Epidermal melanocyte (primary cell): ENCODE results near the gene PFKFB4.
"Not testable (repeated sequence)": the region's sequence is repeated elsewhere in the genome, so short reads cannot be mapped to it uniquely, and the experiment has no call there.

Experiments used
- DNase-seq: peaks from one replicate; pipeline ENCODE4 v3.0.0; 2011; ENCODE audit warnings: low spot score; ENCODE audit not compliant: insufficient read length

PFKFB4 gene

DNA sequence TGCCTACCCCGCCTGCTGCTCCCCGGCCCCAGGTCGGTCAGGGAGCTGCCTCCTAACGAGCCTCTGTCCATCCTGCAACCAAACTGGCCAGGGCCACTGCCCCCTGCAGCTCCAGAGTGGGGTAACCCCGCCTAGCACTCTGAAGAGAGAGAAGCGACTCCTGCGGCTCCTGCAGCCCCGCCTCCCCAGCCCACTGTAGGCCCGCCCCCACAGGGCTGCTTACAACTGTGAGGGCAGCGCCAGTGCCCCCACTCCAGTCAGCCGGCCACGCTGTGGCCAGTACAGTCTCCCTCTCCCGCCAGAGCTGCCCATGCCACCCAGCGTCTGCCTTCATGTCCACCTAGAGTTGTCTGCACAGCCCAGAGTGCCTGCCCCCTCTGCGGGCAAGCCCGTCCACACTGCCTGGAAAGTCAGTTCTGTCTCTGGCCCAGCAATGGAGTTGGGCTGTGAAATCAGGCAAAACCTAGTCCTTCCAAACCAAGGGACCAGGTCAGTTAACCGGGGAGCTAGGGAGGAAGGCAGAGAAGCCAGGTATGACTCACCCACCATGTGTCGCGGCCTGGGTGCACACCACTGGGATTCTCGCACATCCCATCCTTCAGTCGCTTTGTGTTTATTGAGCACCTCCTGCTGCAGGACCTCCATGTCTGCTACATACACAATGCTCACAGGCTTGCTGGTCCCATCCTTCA is 4.6 kb upstream of the PFKFB4 start:
- no peak for DNase-seq

DNA sequence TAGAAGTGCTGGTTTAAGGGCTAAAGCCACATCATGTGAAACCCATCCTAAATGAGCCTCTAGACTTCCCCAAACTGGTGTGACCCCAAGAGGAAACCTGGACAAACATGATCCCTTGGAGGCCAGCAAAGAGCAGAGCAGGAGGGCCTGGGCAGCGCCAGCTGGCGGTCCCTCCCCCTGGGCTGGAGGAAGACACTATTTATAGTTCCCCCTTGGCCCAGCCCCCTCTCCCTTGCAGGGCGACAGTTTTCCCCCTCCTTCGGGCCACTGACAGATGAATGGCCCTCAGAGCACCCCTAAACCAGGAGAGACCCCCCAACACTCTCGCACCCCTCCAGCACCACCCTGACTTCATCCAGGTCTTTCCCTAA is 4.0 kb upstream of the PFKFB4 start:
- DNase-seq: no peak

DNA sequence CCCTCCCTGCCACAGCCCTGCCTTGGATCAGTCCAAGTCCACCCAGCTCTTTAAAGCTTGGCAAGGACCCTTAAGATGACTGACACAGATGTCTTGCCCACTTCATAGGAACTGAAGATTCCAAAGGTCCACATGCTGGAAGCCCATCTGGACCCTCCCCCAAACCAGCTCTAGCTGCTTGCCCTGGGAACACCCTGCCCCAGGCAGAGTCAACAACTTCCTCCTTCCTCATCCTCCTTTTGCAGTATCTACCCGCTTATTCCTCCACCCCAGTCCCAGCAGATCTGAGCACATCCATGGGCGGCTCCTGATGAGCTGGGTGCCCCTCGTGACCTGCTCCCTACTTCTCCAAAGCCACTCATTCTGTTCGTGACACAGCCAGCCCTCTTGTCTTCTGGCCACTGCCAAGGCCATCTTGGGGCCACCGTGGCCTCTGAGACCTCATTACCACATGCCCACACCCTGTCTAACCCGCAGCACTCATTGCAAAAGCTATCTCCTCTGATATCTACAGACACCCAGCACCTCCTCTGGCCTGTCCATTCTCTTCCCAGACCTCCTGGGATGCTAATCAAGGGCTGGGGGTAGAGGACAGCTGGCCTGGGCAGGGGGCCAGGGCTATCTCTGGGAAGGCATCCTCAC is 2.0 kb upstream of the PFKFB4 start:
- DNase-seq: no peak

DNA sequence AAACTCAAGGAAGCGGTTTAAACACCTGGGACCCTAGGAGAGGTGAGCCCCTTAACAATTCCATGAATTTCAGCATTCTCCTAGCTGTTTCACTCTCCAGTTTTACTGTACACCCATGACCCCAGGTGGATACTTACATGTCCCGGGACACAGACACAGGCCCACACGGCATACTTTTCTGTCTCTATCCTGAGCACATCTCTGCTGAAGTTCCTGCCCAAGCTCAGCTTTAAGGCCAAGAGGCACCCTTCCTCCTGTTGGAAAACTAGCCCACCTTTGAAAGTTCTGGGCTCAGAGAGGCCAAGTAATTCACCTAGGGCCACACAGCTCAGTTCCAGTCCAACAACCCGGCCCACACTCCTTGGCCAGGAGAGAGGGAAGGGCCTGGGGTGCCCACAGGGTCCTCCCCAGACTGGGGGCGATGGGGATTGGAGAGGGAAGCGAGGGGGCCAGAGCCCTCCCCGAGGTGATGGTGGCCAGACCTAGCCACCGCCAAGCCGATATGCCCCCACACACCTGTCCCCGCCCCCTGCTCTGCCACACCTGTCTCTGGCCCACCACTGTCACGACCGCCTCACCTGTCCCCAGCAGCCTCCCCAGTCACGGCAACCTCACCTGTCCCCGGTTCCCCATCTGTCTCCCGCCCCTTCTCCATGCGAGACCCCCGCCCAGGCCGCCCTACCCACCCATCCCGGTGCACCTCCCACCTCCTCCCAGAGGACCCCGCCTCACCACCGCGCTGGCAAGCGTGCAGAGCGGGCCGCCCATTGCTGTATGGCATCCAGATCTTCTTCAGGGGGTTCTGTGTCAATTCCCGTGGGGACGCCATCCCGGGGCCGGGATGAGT is 431 bp downstream of the PFKFB4 start:
- DNase-seq: no peak

DNA sequence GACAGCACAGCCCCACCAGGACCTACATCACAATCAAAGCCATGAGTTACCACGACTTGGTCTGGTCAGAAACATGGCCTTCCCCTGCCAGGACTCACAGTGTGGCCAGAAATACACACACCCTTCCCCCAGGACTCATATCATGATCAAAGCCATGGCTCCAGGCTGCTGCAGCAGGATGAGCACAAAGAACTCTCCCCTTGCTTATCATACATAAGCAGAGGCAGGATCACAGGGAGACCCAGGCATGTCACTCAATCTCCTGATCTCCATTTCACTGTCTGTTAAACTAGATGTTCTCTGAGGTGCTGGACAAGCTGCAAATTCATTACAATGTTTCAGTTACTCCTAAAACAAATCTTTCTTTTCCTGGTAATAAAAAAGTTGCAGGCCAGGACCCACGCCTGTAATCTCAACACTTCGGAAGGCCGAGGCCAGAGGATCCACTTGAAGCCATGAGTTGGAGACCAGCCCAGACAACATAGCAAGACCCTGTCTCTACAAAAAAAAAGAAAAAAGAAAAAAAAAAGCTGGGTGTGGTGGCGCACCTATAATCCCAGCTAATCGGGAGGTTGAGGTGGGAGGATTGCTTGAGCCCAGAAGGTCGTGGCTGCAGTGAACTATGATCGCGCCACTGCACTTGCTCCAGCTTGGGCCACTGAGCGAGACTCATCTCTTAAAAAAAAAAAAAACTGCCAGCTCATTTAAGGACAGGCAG is 1.2 kb downstream of the PFKFB4 start:
- DNase-seq: no peak

DNA sequence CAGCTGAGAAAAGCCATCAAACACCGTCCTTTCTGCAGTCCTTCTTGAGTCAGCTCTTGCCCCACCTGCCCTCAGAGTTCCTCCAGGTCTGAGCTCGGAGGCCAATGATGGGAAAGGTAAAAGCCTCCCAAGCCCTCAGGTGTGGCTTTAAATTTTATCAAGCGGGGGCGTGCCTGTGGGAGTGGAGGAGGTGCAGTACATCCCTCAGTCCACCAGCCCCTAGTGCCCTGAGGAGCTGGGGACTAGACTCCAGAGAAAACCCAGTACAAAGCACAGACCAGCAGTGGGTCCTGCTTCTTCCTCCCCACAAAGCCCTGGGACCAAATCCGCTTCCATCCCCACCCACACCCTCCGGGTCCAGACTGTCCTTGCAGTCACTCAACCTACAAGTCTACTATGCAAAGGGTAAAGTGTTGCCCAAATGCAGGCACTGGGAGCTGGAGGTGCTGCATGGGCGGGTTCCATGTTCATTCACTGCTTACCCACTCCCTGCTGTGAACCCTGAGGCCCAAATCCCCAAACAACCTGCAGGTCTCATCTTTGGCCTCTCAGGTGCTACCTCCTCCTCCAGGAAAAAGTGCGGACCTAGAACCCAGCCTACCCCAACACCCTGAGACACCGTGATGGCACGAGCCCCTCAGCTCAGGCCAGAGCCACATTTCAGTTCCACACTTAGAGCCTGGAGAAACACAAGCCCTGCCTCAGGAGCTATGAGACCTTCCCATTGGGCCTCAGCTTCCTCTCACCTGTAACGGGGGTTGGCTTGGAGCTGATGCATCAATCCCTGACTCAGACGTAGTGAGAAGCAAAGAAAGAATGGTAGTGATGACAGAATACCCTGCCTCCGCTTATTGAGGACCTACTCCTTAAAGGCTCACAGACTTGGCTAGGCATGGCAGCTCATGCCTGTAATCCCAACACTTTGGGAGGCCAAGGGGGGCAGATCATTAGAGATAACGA is 2.4 kb downstream of the PFKFB4 start:
- no peak for DNase-seq

DNA sequence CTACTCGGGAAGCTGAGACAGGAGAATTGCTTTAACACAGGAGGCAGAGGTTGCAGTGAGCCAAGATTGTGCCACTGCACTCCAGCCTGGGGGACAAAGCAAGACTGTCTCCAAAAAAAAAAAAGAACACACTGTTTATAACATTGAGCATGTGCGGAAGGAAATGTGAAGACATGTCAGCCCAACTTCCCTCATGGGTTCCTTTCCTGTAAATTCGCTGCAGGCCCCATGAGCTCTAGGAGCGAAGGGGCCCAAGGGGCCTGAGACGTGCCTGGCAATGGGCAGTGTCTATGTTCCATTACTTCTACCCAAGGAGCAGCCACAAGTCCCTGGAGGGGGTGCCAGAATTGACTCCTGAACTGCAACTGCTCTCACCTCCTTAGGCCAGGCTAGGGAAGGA is 3.2 kb downstream of the PFKFB4 start:
- DNase-seq: no peak

DNA sequence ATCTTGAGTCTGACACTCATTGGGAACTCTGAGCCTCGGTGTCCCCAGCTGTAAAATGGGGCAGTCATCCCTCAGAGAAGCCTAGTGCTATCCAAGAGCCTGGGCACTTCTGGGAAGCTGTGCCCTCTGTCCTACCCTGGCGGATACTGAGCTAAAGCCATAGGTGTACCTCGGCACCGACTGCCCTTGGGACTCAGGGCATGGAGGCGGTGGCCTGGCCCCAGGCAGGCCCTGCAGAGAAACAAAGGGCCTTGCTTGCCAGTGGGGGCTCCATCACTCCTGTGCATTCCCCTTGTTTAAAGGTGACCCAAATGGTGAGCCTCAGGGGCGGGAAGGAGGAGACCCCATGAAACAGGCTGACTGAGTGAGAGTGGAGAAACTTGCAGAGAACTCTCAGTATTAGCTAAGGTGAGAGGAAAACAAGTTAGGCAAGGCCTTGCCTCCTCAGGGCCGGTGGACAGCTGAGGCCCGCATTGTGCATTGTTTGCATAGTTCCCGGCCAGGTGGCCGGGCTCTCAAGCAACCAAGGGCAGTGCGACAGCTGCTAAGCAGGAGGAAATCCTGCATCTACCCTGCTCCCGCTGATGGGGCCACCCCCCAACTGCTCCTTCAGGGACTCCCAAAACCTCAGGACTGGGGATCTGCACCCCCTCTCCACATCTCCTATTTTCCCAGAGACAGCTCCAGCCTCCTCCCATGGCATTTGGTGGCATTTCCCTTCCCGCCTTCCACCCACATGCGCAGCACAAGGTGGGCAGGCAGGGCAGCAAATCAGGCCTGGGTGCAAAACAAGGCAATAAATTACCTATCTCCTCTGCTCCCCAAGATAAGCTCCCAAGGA is 4.3 kb downstream of the PFKFB4 start:
- no peak for DNase-seq

DNA sequence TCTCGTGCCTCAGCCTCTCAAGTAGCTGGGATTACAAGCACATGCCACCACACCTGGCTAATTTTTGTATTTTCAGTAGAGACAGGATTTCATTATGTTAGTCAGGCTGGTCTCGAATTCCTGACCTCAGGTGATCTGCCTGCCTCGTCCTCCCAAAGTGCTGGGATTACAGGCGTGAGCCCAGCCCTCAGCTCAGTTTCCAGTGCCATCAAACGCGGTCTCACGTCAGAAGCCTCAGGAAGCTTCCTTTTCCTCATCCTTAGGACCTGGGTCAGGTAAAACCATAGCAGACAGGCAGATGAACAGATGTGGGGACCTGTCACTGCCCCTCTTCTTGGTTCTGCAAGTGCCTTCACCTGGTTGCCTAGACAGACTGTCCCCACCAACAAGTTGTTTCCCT is 5.0 kb downstream of the PFKFB4 start:
- DNase-seq: not testable (repeated sequence)

DNA sequence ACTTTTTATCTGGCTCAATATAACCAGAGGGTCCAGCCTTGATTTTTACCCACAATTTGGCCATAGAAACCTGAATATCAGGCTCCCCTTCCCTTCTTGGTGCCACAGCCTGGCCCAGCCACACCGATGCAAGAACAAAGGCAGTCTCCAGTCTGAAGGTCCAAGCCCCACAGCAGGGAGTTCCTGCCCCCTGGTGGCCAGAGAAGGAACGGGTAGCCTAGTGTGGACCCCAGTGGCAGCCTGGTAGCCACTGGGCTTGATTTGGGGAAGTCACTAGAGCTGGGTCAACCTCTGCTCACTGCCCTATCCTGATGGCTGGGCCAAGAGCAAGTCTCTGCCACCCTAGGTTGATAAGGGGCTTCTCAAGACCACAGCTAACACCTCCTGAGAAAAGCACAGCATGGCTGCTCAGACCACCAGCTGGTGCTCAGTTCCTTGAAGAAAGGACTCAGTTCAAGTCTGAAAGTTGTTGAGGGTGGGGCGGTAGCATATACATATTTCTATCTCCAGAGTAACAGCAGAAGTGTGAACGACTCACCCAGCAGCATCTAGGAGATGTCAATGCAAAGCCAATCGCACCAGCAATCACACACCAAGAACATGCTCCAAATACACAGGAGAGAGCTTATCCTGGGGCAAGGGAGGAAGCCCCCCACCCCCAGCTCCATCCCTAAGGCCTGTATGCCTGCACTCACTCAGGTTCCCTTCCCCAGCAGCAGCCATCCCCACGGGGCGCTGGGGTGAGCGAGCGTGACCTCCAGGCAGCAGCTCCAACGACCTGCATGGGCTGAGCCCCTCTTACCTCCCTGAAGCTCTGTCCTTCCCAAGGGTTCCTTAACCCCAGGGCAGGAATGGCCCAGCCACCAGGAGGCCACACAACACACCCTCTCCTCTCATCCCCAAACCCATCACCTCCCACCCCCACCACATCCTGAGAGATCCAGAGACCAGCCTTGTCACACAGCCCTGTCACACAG is 7.6 kb downstream of the PFKFB4 start:
- DNase-seq: peak; percentile 65

DNA sequence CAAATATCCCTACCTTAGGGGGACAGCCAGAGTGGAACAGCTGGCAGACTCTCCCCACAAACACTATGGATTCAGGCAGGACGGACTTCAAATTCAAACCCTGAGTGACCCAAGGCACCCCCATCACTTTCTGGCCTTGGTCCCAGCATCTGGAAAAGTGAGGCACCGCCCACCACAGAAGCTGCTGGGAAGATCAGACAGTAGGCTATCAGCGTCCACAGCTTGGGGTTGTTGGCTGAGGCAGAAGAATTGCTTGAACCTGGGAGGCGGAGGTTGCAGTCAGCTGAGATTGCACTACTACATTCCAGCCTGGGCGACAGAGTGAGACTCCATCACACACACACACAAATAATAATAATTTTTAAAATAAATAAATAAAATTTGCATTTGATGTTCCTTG is 8.5 kb downstream of the PFKFB4 start:
- no peak for DNase-seq

DNA sequence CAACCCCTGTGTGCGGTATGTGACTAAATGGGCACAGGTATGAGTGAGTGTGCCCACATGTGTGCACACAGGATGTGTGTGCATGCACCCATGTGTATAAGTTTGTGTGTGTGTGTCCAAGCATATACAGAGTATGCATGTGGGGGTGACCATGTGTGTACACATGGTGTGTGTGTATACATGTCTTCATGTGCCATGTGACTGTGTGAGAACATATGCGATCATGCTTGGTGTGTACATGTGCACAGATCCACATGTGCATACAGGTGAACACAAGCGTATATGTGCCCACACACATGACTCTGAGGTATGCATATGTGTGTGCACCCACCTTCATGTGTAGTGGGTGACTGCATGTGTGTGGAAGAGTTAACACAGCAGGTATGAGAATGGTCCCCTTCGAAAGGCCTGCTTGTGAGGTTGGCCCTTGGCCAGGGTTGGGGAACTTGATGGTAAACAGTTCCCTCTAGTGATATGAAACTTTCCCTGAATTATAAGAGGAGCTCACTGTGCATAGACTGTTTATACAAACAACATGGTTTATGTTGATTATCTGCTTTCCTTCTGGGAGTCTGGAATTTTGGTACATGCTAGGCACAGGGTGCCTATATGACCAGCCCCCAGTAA is 10.3 kb downstream of the PFKFB4 start:
- no peak for DNase-seq

DNA sequence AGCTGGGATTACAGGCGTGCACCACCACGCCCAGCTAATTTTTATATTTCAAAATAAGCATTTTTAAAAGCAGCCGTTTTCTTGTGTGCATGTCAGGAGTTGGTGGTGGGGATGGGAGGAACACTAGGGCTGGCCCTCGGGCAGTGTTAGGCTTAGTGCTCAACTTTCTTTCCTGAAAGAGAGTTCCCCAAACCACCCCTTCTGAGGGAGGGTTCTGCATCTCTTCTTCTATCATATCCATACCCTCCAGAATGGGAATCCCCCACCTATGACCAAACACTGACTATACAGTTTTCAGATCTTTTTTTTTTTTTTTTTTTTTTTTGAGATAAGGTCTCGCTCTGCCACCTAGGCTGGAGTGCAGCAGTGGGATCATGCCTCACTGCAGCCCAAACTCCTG is 12.5 kb downstream of the PFKFB4 start:
- DNase-seq: no peak

DNA sequence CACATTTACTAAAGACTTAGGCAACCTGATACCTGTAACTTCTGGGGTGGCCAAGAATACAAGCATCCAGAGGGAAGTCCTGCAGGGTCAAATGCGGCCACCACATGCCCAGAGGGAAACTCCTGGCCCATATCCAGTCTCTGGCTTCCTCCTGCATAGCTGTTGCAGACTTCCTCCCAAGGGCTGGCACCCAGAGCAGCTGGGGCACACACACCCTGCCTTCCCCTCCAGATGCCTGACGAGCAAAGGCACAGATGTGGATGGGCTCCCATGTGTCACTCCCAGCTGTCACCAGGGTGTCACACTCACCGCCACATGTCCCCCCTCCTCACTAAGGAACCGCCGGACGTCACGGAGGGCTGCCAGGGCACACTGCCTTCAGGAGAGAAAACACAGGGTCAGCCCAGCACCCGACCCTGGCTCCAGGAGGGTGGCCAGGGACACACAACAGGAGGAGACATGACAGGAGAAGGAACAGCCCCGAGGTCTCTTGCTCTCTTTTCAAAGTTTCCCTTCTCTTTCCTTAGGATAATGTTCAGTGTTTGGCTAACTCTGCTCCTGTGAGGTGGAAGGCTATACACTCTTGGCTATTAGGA is 13.2 kb downstream of the PFKFB4 start:
- no peak for DNase-seq

DNA sequence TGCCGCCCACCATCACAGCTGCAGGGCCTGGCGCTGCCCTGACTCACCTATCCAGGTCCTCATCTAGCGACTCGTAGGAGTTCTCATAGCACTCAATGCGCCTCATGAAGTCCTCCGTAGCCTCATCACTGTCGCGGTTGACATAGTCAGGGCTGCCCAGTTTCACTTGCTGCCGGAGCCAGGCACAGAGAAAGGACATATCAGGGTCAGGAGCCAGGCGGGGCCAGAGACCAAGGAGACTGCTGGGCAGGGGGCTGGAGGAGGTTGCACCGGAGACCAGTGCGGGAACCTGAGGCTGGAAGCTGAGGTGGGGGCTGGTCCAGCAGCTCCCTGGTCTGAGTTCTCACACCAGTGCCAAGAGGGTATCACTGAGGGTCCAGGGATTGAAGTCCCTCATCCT is 18.2 kb downstream of the PFKFB4 start:
- DNase-seq: no peak

DNA sequence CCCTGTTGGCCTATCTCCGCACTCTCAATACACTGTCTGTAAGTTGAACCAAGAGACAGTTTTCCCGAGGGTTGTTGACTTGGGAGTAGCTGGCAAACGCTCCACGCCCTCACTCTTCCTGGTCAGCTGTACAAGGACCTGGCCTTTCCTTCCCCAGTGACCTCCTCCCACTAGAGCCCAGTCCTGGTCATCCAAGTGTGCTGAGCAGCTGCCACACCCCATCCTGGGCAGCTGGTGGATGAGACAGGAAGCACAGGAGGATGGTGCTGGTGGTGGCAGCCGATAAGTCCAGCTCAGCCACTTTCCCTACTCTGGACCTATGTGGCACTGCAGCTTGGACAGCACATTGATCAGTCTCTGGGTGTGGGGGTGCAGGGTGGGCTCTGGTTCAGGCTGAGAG is 19.8 kb downstream of the PFKFB4 start:
- no peak for DNase-seq

DNA sequence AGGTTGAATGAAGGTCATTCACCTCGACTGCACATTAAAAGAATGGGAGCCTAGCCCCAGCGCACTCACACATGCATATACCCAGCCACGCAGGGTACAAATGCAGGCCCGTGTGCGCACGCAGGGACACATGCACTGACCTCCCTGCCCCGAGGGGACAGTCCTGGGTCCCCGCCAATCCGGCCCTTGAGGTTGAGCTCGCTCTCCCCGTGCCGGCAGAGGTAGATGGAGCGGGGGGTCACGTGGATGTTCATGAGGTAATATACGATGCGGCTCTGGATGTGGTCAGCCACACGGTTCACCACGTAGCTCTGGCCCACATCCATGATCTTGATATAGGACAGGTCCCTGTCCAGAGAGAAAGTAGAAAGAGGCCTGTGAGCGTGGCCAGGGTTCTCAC is 20.5 kb downstream of the PFKFB4 start:
- no peak for DNase-seq

DNA sequence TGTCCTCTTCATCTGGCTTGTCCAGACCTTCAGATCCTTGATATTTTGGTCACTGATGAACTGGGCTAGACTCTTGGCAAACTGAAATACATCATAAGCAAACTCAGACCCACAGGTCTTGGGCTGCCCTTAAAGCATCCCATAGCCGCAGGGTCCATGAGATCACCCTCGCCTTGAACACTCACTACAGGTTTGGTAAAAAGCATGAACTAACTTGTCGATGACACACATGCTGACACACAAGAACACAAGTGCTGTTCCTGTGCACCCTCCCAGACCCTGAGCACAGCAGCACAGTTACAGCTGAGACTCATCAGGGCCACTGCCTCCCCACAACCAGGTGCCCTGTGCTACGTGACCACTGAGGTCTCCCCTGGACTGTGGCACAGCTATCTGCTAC is 21.0 kb downstream of the PFKFB4 start:
- no peak for DNase-seq
